ENCODE measurements around the gene SLC35D2.
"Not testable (repeated sequence)": the region's sequence is repeated elsewhere in the genome, so short reads cannot be mapped to it uniquely, and the experiment has no call there.

SLC35D2 gene

GRCh38 chr9:96399325-96399633, 15.8 kb upstream of the SLC35D2 start:
- FAIRE-seq: no peak

- FAIRE-seq: no peak
Observed at GRCh38 chr9:96398582-96399324, 15.2 kb upstream of the SLC35D2 start.

- no peak for FAIRE-seq
Observed at GRCh38 chr9:96395964-96396363, 12.5 kb upstream of the SLC35D2 start.

- FAIRE-seq: no peak
Observed at GRCh38 chr9:96394832-96395496, 11.5 kb upstream of the SLC35D2 start.

GRCh38 chr9:96392263-96392662, 8.8 kb upstream of the SLC35D2 start:
- no peak for FAIRE-seq

- no peak for FAIRE-seq
Observed at GRCh38 chr9:96391021-96391765, 7.7 kb upstream of the SLC35D2 start.

GRCh38 chr9:96388144-96388543, 4.6 kb upstream of the SLC35D2 start:
- no peak for FAIRE-seq

GRCh38 chr9:96386157-96386556, 2.6 kb upstream of the SLC35D2 start:
- FAIRE-seq: peak; percentile 70

GRCh38 chr9:96382839-96383164, 709 bp downstream of the SLC35D2 start:
- no peak for FAIRE-seq

GRCh38 chr9:96382175-96382574, 1.3 kb downstream of the SLC35D2 start:
- no peak for FAIRE-seq

GRCh38 chr9:96381696-96382095, 1.8 kb downstream of the SLC35D2 start:
- FAIRE-seq: no peak

GRCh38 chr9:96381125-96381524, 2.4 kb downstream of the SLC35D2 start:
- FAIRE-seq: no peak

GRCh38 chr9:96379461-96379860, 4.0 kb downstream of the SLC35D2 start:
- FAIRE-seq: no peak

- no peak for FAIRE-seq
Observed at GRCh38 chr9:96378187-96378586, 5.3 kb downstream of the SLC35D2 start.

GRCh38 chr9:96376891-96377874, 6.3 kb downstream of the SLC35D2 start:
- no peak for FAIRE-seq

- FAIRE-seq: not testable (repeated sequence)
Observed at GRCh38 chr9:96375507-96375906, 8.0 kb downstream of the SLC35D2 start.

GRCh38 chr9:96367943-96368342, 15.6 kb downstream of the SLC35D2 start:
- no peak for FAIRE-seq

- FAIRE-seq: no peak
Observed at GRCh38 chr9:96363175-96363967, 20.1 kb downstream of the SLC35D2 start.

- not testable (repeated sequence) for FAIRE-seq
Observed at GRCh38 chr9:96362119-96362518, 21.4 kb downstream of the SLC35D2 start.

GRCh38 chr9:96361668-96362067, 21.8 kb downstream of the SLC35D2 start:
- FAIRE-seq: no peak

GRCh38 chr9:96360976-96361375, 22.5 kb downstream of the SLC35D2 start:
- FAIRE-seq: no peak

- not testable (repeated sequence) for FAIRE-seq
Observed at GRCh38 chr9:96360523-96360922, 23.0 kb downstream of the SLC35D2 start.
